ENCODE results near the gene SAP30. TPM values are rescaled to one million over a fixed set of nuclear protein-coding genes. Genes with fewer than 3 reads are reported as not detected.

Gene SAP30
- total and polyA plus RNA-seq, 2 experiments from 2014 or later = 9.3 to 16.5 TPM

GRCh38 chr4:173334891-173335752 is 35.6 kb upstream of the SAP30 start:
- H3K4me3 ChIP-seq = peak overlapping the region; percentile 67
- peaks cover 11% of the 10 kb centered on the region; the same call in 1 of the 2 replicates for H3K27me3 ChIP-seq (ENCODE audit: insufficient read depth)
- Mint-ChIP-seq H3K27ac (peak overlapping the region; percentile 100), H3K36me3 (ENCODE audit: low read depth) (peaks cover 37% of the 10 kb centered on the region), H3K4me1 (peaks cover 28% of the 10 kb centered on the region), H3K9me3 (0 out of 3 replicates have a peak, but pooled peaks cover 3% of the 10 kb centered on the region), H3K27me3 (ENCODE audit: insufficient read depth, low read depth, poor library complexity) (peaks cover 24% of the 10 kb centered on the region), H3K4me3 (peak overlapping the region; percentile 97)
- peaks cover 23% of the 10 kb centered on the region; the same call in 1 of the 2 replicates for H3K36me3 ChIP-seq (ENCODE audit: insufficient read depth)
- peak overlapping the region; percentile 45; the same call in 1 of the 2 replicates for H2AFZ ChIP-seq
- H4K20me1 ChIP-seq (replicated peaks; ENCODE audit: insufficient read depth) = peaks cover 11% of the 10 kb centered on the region; the same call in 1 of the 2 replicates
- H3K4me1 ChIP-seq (ENCODE audit: insufficient read depth) = peaks cover 11% of the 10 kb centered on the region
- no peaks in the 10 kb centered on the region for H3K9me2 ChIP-seq (ENCODE audit: insufficient read depth)
- H3K4me2 ChIP-seq = peak overlapping the region; percentile 79
- peak; percentile 95 for DNase-seq (ENCODE audit: low spot score)
- peaks cover 15% of the 10 kb centered on the region for H3K79me2 ChIP-seq (replicated peaks; ENCODE audit: insufficient read depth)
- peak overlapping the region; percentile 98 for H3K27ac ChIP-seq (ENCODE audit: low read depth)
- no peaks in the 10 kb centered on the region for H3F3A ChIP-seq (replicated peaks; ENCODE audit: low read depth)
- TF ChIP-seq NANOG (IDR thresholded peaks at IDR 0.05; ENCODE audit: borderline replicate concordance) (no peak), POLR2AphosphoS5 (IDR thresholded peaks at IDR 0.05; ENCODE audit: low read depth) (peak; percentile 78), ZNF114 (CRISPR knock-in tag; IDR thresholded peaks at IDR 0.05) (no peak), CREB1 (CRISPR knock-in tag; IDR thresholded peaks at IDR 0.05; ENCODE audit: low read depth) (peak; percentile 22; the same call in 1 of the 2 replicates), EZH2 (IDR thresholded peaks at IDR 0.05; ENCODE audit: low read depth, unreplicated experiment) (no peak)
- TF ChIP-seq, protein P1, sequence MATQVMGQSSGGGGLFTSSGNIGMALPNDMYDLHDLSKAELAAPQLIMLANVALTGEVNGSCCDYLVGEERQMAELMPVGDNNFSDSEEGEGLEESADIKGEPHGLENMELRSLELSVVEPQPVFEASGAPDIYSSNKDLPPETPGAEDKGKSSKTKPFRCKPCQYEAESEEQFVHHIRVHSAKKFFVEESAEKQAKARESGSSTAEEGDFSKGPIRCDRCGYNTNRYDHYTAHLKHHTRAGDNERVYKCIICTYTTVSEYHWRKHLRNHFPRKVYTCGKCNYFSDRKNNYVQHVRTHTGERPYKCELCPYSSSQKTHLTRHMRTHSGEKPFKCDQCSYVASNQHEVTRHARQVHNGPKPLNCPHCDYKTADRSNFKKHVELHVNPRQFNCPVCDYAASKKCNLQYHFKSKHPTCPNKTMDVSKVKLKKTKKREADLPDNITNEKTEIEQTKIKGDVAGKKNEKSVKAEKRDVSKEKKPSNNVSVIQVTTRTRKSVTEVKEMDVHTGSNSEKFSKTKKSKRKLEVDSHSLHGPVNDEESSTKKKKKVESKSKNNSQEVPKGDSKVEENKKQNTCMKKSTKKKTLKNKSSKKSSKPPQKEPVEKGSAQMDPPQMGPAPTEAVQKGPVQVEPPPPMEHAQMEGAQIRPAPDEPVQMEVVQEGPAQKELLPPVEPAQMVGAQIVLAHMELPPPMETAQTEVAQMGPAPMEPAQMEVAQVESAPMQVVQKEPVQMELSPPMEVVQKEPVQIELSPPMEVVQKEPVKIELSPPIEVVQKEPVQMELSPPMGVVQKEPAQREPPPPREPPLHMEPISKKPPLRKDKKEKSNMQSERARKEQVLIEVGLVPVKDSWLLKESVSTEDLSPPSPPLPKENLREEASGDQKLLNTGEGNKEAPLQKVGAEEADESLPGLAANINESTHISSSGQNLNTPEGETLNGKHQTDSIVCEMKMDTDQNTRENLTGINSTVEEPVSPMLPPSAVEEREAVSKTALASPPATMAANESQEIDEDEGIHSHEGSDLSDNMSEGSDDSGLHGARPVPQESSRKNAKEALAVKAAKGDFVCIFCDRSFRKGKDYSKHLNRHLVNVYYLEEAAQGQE (IDR thresholded peaks at IDR 0.05; ENCODE audit: unreplicated experiment) = no peak
- TF ChIP-seq, protein P2, sequence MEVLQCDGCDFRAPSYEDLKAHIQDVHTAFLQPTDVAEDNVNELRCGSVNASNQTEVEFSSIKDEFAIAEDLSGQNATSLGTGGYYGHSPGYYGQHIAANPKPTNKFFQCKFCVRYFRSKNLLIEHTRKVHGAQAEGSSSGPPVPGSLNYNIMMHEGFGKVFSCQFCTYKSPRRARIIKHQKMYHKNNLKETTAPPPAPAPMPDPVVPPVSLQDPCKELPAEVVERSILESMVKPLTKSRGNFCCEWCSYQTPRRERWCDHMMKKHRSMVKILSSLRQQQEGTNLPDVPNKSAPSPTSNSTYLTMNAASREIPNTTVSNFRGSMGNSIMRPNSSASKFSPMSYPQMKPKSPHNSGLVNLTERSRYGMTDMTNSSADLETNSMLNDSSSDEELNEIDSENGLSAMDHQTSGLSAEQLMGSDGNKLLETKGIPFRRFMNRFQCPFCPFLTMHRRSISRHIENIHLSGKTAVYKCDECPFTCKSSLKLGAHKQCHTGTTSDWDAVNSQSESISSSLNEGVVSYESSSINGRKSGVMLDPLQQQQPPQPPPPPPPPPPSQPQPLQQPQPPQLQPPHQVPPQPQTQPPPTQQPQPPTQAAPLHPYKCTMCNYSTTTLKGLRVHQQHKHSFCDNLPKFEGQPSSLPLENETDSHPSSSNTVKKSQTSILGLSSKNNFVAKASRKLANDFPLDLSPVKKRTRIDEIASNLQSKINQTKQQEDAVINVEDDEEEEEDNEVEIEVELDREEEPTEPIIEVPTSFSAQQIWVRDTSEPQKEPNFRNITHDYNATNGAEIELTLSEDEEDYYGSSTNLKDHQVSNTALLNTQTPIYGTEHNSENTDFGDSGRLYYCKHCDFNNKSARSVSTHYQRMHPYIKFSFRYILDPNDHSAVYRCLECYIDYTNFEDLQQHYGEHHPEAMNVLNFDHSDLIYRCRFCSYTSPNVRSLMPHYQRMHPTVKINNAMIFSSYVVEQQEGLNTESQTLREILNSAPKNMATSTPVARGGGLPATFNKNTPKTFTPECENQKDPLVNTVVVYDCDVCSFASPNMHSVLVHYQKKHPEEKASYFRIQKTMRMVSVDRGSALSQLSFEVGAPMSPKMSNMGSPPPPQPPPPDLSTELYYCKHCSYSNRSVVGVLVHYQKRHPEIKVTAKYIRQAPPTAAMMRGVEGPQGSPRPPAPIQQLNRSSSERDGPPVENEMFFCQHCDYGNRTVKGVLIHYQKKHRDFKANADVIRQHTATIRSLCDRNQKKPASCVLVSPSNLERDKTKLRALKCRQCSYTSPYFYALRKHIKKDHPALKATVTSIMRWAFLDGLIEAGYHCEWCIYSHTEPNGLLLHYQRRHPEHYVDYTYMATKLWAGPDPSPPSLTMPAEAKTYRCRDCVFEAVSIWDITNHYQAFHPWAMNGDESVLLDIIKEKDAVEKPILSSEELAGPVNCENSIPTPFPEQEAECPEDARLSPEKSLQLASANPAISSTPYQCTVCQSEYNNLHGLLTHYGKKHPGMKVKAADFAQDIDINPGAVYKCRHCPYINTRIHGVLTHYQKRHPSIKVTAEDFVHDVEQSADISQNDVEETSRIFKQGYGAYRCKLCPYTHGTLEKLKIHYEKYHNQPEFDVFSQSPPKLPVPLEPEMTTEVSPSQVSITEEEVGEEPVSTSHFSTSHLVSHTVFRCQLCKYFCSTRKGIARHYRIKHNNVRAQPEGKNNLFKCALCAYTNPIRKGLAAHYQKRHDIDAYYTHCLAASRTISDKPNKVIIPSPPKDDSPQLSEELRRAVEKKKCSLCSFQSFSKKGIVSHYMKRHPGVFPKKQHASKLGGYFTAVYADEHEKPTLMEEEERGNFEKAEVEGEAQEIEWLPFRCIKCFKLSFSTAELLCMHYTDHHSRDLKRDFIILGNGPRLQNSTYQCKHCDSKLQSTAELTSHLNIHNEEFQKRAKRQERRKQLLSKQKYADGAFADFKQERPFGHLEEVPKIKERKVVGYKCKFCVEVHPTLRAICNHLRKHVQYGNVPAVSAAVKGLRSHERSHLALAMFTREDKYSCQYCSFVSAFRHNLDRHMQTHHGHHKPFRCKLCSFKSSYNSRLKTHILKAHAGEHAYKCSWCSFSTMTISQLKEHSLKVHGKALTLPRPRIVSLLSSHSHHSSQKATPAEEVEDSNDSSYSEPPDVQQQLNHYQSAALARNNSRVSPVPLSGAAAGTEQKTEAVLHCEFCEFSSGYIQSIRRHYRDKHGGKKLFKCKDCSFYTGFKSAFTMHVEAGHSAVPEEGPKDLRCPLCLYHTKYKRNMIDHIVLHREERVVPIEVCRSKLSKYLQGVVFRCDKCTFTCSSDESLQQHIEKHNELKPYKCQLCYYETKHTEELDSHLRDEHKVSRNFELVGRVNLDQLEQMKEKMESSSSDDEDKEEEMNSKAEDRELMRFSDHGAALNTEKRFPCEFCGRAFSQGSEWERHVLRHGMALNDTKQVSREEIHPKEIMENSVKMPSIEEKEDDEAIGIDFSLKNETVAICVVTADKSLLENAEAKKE (CRISPR knock-in tag; IDR thresholded peaks at IDR 0.05) = no peak
- ATAC-seq = peak; percentile 64

Data from GM23338 (cell line).